Thymus (tissue), 11 donors: ENCODE data around the gene ADD2. TPM values are rescaled to one million over a fixed set of nuclear protein-coding genes. Genes with fewer than 3 reads are reported as not detected.
"Not testable (repeated sequence)": the region's sequence is repeated elsewhere in the genome, so short reads cannot be mapped to it uniquely, and the experiment has no call there.

Experiments
- DNase-seq, 9 donors: peaks; one replicate each; pipeline ENCODE4 v3.0.0-alpha.2; 2013; ENCODE audit warnings: low spot score in 9 of 9, low read depth in 6 of 9, missing footprints in 1 of 9
- H3K27ac ChIP-seq, 2 donors: one replicate each; pipeline ENCODE4 v1.5.1; 2013; ENCODE audit warnings: control low read depth in 1 of 2, low read depth in 1 of 2, low read length in 1 of 2, mild to moderate bottlenecking in 1 of 2, moderate library complexity in 1 of 2
- H3K27me3 ChIP-seq, 2 donors: one replicate each; pipeline ENCODE4 v1.5.1; 2013; ENCODE audit warnings: low read length in 1 of 2; ENCODE audit not compliant: control insufficient read depth in 2 of 2, insufficient read depth in 1 of 2
- H3K36me3 ChIP-seq, 2 donors: one replicate each; pipeline ENCODE4 v1.5.1; 2013; ENCODE audit warnings: low read length in 1 of 2, mild to moderate bottlenecking in 1 of 2, moderate library complexity in 1 of 2; ENCODE audit not compliant: control insufficient read depth in 2 of 2, insufficient read depth in 2 of 2
- H3K4me1 ChIP-seq, 2 donors: one replicate each; pipeline ENCODE4 v1.5.1; 2013; ENCODE audit warnings: low read length in 2 of 2; ENCODE audit not compliant: control insufficient read depth in 2 of 2, insufficient read depth in 2 of 2
- H3K4me3 ChIP-seq, 2 donors: one replicate each; pipeline ENCODE4 v1.5.1; 2013; ENCODE audit warnings: low read length in 2 of 2, control low read depth in 1 of 2, mild to moderate bottlenecking in 1 of 2
- H3K9me3 ChIP-seq, 2 donors: one replicate each; pipeline ENCODE4 v1.5.1; 2013; ENCODE audit warnings: low read length in 1 of 2, mild to moderate bottlenecking in 1 of 2; ENCODE audit not compliant: control insufficient read depth in 2 of 2, insufficient read depth in 1 of 2
- WGBS: extraction: QIAGEN DNeasy Blood & Tissue Kit; methylation state at CpG from one replicate; pipeline ENCODE4 v1.1.7; 2013; 5-methylcytosine and 5-hydroxymethylcytosine counted together
- polyA plus RNA-seq: library from polyadenylated mRNA; stranded (reverse); fragments of 200-250 nt; gene quantifications from one replicate; pipeline ENCODE4 v1.2.3, GENCODE V29; 2013
- total RNA-seq: library from RNA; stranded (reverse); fragments of 120-200 nt; gene quantifications from one replicate; pipeline ENCODE4 v1.2.4, GENCODE V29; 2013
- donor health status: healthy.

ADD2 gene
- total and polyA plus RNA-seq, 2 donors, result 0.46 to 0.90 TPM

GRCh38 chr2:70638561-70638960 is 129.4 kb downstream of the ADD2 start:
- 66% methylated on average over 2 of the region's 2 CpGs for WGBS
- Histone ChIP-seq H3K27me3 (peaks cover 0 to 2% of the 10 kb centered on the region in 2 donors), H3K4me1 (peaks cover 0 to 9% of the 10 kb centered on the region in 2 donors), H3K36me3 (no peaks in the 10 kb centered on the region), H3K27ac (no peak overlapping the region), H3K4me3 (no peak overlapping the region), H3K9me3 (no peaks in the 10 kb centered on the region)
- no peak for DNase-seq

DNA sequence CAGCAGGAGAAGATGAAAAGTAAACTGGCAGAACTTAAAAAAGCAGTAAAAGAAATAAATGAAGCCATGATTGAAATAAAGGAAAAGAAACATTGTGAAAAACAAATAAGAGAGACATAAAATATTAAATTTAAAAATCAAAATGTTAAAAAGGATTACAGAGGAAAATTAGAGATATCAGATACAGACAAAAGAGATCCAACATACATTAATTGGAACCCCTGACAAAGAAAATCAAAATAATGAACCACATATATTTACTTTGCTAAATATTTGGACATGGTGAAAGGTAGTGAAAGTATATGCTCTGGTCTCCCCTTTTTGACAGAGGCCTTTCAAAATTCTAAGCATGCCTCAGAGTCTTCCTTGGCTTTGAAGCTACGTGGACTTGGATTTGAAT is 134.5 kb downstream of the ADD2 start:
- WGBS, result 55% methylated on average over 1 of the region's 1 CpG
- H3K4me3 ChIP-seq, result no peak overlapping the region
- no peaks in the 10 kb centered on the region for H3K4me1 ChIP-seq
- no peaks in the 10 kb centered on the region for H3K27me3 ChIP-seq
- no peaks in the 10 kb centered on the region for H3K9me3 ChIP-seq
- H3K27ac ChIP-seq, result no peak overlapping the region
- no peaks in the 10 kb centered on the region for H3K36me3 ChIP-seq
- no peak for DNase-seq

DNA sequence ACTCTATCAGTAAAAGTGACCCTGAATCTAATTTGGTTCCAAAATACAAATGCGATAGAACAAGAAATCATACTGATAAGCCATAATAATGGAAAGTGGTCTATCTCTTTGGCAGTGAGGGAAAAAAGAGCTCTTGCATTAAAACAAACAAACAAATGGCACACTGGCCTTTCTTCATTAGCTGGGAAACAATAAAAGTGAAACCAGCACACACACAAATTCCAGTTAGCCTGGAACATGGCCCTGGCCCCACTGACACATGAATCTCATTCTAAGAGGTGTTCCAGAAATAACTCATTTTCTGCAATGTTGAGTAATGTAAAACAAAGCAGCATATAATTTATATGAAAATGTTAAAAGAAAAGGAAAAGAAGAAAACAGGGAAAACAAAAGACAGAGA is 135.0 kb downstream of the ADD2 start:
- no peak overlapping the region for H3K27ac ChIP-seq
- H3K4me1 ChIP-seq, result no peaks in the 10 kb centered on the region
- no peaks in the 10 kb centered on the region for H3K27me3 ChIP-seq
- 97% methylated on average over 1 of the region's 1 CpG for WGBS
- H3K4me3 ChIP-seq, result no peak overlapping the region
- no peaks in the 10 kb centered on the region for H3K9me3 ChIP-seq
- H3K36me3 ChIP-seq, result no peaks in the 10 kb centered on the region
- no peak for DNase-seq

GRCh38 chr2:70632388-70632787 is 135.6 kb downstream of the ADD2 start:
- Histone ChIP-seq H3K4me3 (no peak overlapping the region), H3K4me1 (no peaks in the 10 kb centered on the region), H3K27ac (no peak overlapping the region), H3K27me3 (no peaks in the 10 kb centered on the region), H3K36me3 (no peaks in the 10 kb centered on the region), H3K9me3 (no peaks in the 10 kb centered on the region)
- WGBS, result 78% methylated on average over 1 of the region's 1 CpG
- DNase-seq, result no peak

DNA sequence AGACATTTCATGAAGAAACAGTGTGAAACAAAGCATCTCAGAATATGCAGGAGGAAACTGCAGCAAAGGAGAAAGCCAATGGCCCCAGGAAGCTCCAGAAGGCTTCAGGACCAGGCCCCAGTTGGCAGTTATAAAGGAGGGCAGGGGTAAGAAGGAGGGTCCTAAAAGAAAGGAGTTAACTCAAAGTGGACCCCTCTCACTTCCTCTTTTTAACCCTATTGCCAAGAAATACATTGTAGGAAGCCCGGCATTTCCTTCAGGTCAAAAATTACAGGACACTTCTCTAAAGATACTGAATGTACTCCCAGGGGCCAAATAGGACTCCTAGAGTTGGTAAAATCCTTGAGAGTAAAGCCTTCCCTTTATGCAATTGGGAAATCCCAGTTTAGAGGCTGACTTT is 137.2 kb downstream of the ADD2 start:
- H3K27me3 ChIP-seq, result no peaks in the 10 kb centered on the region
- H3K4me3 ChIP-seq, result no peak overlapping the region

DNA sequence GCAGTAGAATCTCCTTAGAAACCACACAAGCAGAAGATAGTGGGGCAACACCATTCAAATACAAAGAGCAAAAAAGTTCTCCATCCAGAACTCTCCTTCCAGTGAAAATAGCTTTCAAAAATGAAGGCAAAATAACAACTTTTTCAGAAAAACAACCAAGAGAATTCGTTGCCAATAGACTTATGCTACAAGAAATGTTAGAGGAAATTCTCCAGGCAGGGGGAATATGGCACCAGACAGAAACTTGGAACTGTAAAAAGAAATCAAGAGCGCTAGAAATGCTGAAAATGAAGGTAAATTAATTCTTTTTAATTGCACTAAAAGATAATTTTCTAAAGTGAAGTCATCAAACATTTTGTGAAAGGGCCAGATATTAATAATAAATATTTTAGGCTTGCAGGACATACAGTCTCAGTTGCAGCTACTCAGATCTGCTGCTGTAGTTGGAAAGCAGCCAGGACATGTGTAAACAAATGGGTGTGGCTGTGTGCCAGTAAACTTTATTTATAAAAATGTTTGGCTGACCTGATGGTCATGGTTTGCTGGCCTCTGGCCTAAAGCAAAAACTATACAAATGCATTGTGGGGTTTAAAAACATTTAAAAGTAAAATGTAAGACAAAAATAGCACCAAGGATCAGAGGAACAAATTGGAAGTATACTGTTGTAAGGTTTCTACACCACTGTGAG is 140.6 kb downstream of the ADD2 start:
- Histone ChIP-seq H3K36me3 (no peaks in the 10 kb centered on the region), H3K27ac (no peak overlapping the region), H3K4me1 (peaks cover 0 to 3% of the 10 kb centered on the region in 2 donors), H3K4me3 (no peak overlapping the region), H3K27me3 (no peaks in the 10 kb centered on the region), H3K9me3 (no peaks in the 10 kb centered on the region)
- WGBS, result 54% methylated on average over 2 of the region's 2 CpGs
- DNase-seq, result no peak

More for the DNA sequence above, 137.2 kb downstream of the ADD2 start:
- Histone ChIP-seq H3K4me1 (peaks cover 0 to 3% of the 10 kb centered on the region in 2 donors), H3K27ac (no peak overlapping the region), H3K36me3 (no peaks in the 10 kb centered on the region), H3K9me3 (no peaks in the 10 kb centered on the region)
- WGBS, result 85% methylated on average over 1 of the region's 1 CpG
- DNase-seq, result no peak

DNA sequence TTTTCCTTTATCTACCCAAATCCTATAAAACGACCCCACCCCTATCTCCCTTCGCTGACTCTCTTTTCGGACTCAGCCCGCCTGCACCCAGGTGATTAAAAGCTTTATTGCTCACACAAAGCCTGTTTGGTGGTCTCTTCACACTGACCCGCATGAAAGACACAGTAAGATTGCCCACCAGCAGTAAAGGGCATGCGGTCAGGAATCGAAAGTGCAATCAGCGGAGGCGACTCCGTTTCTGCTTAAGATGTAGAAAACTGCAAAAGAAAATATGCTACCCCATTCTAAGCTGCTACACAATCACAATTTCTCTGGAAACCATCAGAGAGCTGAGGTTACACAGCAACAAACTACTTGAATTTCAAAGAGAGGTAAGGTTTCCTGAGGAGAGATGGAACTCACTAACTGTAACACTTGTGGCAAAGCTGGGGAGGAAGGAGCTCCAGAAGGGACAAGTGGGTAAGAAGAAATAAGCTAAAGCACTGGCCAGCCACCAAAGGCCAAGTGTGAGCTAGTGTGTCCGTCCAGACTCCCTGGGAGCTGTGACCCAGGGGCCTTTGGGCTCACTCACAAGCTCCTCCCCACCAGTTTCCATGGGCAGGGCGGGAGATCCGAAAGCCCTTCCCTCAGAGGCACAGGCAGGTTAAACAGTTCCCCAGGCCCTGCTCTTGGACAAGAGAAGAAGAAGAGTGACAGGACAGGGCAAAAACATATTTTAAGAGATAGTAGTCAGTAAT is 141.6 kb downstream of the ADD2 start:
- no peak for DNase-seq
- H3K27ac ChIP-seq, result no peak overlapping the region
- H3K4me3 ChIP-seq, result no peak overlapping the region
- 73% methylated on average over 13 of the region's 13 CpGs for WGBS
- H3K36me3 ChIP-seq, result no peaks in the 10 kb centered on the region
- H3K4me1 ChIP-seq, result peaks cover 0 to 3% of the 10 kb centered on the region in 2 donors
- H3K27me3 ChIP-seq, result no peaks in the 10 kb centered on the region
- H3K9me3 ChIP-seq, result no peaks in the 10 kb centered on the region

- not testable (repeated sequence) for H3K27ac ChIP-seq, H3K9me3 ChIP-seq, H3K27me3 ChIP-seq, H3K36me3 ChIP-seq, H3K4me3 ChIP-seq, H3K4me1 ChIP-seq, DNase-seq
- WGBS, result 98% methylated on average over 6 of the region's 6 CpGs
These were observed 146.5 kb downstream of the ADD2 start for GRCh38 chr2:70621536-70621935.

- Histone ChIP-seq H3K9me3 (no peaks in the 10 kb centered on the region), H3K27ac (no peak overlapping the region), H3K4me1 (no peaks in the 10 kb centered on the region), H3K27me3 (no peaks in the 10 kb centered on the region), H3K36me3 (no peaks in the 10 kb centered on the region), H3K4me3 (no peak overlapping the region)
- no peak for DNase-seq
- 93% methylated on average over 6 of the region's 6 CpGs for WGBS
These were observed 148.0 kb downstream of the ADD2 start for GRCh38 chr2:70620020-70620419.
